ENCODE measurements around the gene LONP2. TPM values are rescaled to one million over a fixed set of nuclear protein-coding genes. Genes with fewer than 3 reads are reported as not detected.

Gene LONP2
- total RNA-seq, 1 donor from 2014 or later, result 30.6 TPM

GRCh38 chr16:48317614-48318315 lies 73.7 kb downstream of the LONP2 start:
- H3K4me3 ChIP-seq, result no peak overlapping the region
- no peak for TF ChIP-seq EZH2phosphoT487 (IDR thresholded peaks at IDR 0.05)
- TF ChIP-seq, protein P1, sequence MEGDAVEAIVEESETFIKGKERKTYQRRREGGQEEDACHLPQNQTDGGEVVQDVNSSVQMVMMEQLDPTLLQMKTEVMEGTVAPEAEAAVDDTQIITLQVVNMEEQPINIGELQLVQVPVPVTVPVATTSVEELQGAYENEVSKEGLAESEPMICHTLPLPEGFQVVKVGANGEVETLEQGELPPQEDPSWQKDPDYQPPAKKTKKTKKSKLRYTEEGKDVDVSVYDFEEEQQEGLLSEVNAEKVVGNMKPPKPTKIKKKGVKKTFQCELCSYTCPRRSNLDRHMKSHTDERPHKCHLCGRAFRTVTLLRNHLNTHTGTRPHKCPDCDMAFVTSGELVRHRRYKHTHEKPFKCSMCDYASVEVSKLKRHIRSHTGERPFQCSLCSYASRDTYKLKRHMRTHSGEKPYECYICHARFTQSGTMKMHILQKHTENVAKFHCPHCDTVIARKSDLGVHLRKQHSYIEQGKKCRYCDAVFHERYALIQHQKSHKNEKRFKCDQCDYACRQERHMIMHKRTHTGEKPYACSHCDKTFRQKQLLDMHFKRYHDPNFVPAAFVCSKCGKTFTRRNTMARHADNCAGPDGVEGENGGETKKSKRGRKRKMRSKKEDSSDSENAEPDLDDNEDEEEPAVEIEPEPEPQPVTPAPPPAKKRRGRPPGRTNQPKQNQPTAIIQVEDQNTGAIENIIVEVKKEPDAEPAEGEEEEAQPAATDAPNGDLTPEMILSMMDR (IDR thresholded peaks at IDR 0.05), result no peak
- TF ChIP-seq EZH2 (IDR thresholded peaks at IDR 0.05), result no peak
- H2AFZ ChIP-seq (replicated peaks), result no peak overlapping the region
- Mint-ChIP-seq H3K27me3 (ENCODE audit: insufficient read depth, low read depth) (no peaks in the 10 kb centered on the region), H3K4me3 (no peak overlapping the region), H3K27ac (no peak overlapping the region), H3K4me1 (no peaks in the 10 kb centered on the region), H3K36me3 (peaks cover 30% of the 10 kb centered on the region), H3K9me3 (peaks cover 17% of the 10 kb centered on the region)
- no peaks in the 10 kb centered on the region for H3K9me3 ChIP-seq (ENCODE audit: low read depth)
- H3K9ac ChIP-seq, result no peak overlapping the region
- no peak overlapping the region for H3K4me2 ChIP-seq
- H3K4me1 ChIP-seq, result no peaks in the 10 kb centered on the region
- no peaks in the 10 kb centered on the region for H3F3A ChIP-seq (ENCODE audit: low read depth)
- no peaks in the 10 kb centered on the region for H4K20me1 ChIP-seq (ENCODE audit: low read depth)
- H3K27ac ChIP-seq, result no peak overlapping the region
- H3K36me3 ChIP-seq, result no peaks in the 10 kb centered on the region
- DNase-seq (ENCODE audit: low spot score), result no peak
- no peaks in the 10 kb centered on the region for H3K27me3 ChIP-seq
- no peaks in the 10 kb centered on the region for H3K79me2 ChIP-seq (ENCODE audit: low read depth)

- Histone ChIP-seq H4K20me1 (ENCODE audit: low read depth) (no peaks in the 10 kb centered on the region), H2AFZ (replicated peaks) (no peak overlapping the region), H3K27me3 (no peaks in the 10 kb centered on the region), H3K4me2 (no peak overlapping the region), H3K79me2 (ENCODE audit: low read depth) (no peaks in the 10 kb centered on the region), H3K36me3 (no peaks in the 10 kb centered on the region), H3K4me3 (no peak overlapping the region), H3K9ac (no peak overlapping the region), H3K4me1 (no peaks in the 10 kb centered on the region), H3F3A (ENCODE audit: low read depth) (no peaks in the 10 kb centered on the region), H3K9me3 (ENCODE audit: low read depth) (no peaks in the 10 kb centered on the region), H3K27ac (no peak overlapping the region)
- Mint-ChIP-seq H3K4me1 (no peaks in the 10 kb centered on the region), H3K36me3 (peaks cover 23% of the 10 kb centered on the region), H3K9me3 (peaks cover 8% of the 10 kb centered on the region), H3K4me3 (no peak overlapping the region), H3K27ac (no peak overlapping the region), H3K27me3 (ENCODE audit: insufficient read depth, low read depth) (no peaks in the 10 kb centered on the region)
- TF ChIP-seq EZH2phosphoT487 (IDR thresholded peaks at IDR 0.05) (no peak), EZH2 (IDR thresholded peaks at IDR 0.05) (no peak)
- TF ChIP-seq, protein P1 (IDR thresholded peaks at IDR 0.05), result no peak
- no peak for DNase-seq (ENCODE audit: low spot score)
Measured at GRCh38 chr16:48318630-48319029, 74.5 kb downstream of the LONP2 start.

DNA sequence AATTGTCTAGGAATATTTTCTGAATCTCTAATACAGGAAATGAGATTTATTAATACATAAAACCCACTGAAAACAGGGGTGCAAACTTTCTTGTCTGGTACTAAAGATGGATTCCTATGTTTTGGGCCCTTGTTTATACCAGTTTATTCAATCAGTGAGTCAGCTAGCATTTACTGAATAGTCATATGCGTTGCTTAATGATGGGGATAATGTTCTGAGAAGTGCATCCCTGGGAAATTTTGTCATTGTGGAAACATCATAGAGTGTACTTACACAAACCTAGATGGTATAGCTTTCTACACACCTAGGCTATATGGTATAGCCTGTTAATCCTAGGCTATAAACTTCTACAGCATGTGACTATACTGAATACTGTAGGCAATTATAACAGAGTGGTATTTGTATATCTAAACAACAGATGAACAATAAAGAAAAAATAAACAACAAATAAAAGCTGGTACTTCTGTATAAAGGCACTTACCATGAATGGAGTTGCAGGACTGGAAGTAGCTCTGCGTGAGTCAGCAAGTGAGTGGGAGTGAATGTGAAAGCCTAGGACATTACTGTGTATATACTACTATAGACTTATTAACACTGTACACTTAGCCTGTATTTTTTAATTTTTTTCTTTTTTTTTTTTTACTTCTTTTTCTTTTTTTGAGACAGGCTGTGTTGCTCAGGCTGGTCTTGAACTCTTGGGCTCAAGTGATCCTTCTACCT lies 77.4 kb downstream of the LONP2 start:
- Histone ChIP-seq H3K9ac (no peak overlapping the region), H2AFZ (replicated peaks) (no peak overlapping the region), H4K20me1 (ENCODE audit: low read depth) (no peaks in the 10 kb centered on the region), H3K79me2 (ENCODE audit: low read depth) (no peaks in the 10 kb centered on the region), H3F3A (ENCODE audit: low read depth) (no peaks in the 10 kb centered on the region), H3K27me3 (no peaks in the 10 kb centered on the region), H3K27ac (no peak overlapping the region), H3K36me3 (no peaks in the 10 kb centered on the region), H3K4me2 (no peak overlapping the region), H3K4me3 (no peak overlapping the region), H3K9me3 (ENCODE audit: low read depth) (no peaks in the 10 kb centered on the region), H3K4me1 (no peaks in the 10 kb centered on the region)
- Mint-ChIP-seq H3K27ac (no peak overlapping the region), H3K36me3 (peaks cover 17% of the 10 kb centered on the region), H3K27me3 (ENCODE audit: insufficient read depth, low read depth) (no peaks in the 10 kb centered on the region), H3K4me3 (no peak overlapping the region), H3K9me3 (peaks cover 3% of the 10 kb centered on the region), H3K4me1 (no peaks in the 10 kb centered on the region)
- DNase-seq (ENCODE audit: low spot score), result no peak
- TF ChIP-seq, protein P1 (IDR thresholded peaks at IDR 0.05), result no peak
- TF ChIP-seq EZH2 (IDR thresholded peaks at IDR 0.05), result no peak
- no peak for TF ChIP-seq EZH2phosphoT487 (IDR thresholded peaks at IDR 0.05)

Measured in neural progenitor cell (in vitro differentiated cells).